ENCODE data around the gene COL12A1. TPM values are rescaled to one million over a fixed set of nuclear protein-coding genes. Genes with fewer than 3 reads are reported as not detected.

The COL12A1 gene
- total RNA-seq, 2 donors from 2014 or later, result 219 to 222 TPM

DNA sequence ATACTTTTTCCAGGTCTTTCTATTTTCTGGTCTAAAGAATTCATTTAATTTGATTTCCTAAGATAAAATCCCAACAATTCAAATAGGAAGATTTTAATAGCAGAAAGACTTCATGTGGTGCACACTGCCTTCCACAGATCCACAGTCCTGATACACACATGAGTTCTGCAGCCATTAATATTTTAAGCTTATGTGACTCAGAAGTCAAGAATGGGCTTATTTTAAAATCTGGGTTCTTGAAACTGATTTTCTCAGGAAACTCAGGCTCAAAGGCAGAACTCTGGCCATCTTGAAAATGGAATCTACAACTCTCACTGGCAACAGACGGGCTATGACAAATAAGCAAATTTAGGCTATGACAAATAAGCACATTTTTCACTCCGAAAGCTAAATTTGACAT lies 88.2 kb downstream of the COL12A1 start:
- intact Hi-C loops (cut with DNase I), result no loop called here
- DNase-seq (ENCODE audit: low spot score), result no peak

GRCh38 chr6:75116946-75117345 lies 88.9 kb downstream of the COL12A1 start:
- intact Hi-C loops (cut with DNase I), result no loop called here
- no peak for DNase-seq (ENCODE audit: low spot score)

DNA sequence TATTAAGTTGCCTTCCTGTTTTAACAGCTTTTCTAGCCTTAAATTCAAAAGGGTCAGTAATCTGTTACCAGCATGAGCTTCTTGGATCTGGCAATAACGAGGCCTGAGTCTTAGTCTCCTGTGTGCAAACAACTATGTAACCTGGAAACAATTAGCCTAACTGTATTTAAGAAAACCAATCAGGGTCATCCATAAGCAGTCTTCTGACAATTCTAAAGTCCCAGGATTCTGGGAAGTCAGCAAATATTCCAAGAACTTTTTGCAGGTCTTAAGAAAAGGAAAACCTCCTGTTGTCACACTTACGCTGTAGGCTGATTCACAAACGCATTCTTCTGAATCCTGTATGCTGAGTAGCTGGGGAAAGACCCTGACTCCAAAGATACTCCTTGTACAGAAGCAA lies 90.4 kb downstream of the COL12A1 start:
- intact Hi-C loops (cut with DNase I), result no loop called here
- no peak for DNase-seq (ENCODE audit: low spot score)

GRCh38 chr6:75114806-75115205 lies 91.0 kb downstream of the COL12A1 start:
- intact Hi-C loops (cut with DNase I), result no loop called here
- DNase-seq (ENCODE audit: low spot score), result no peak

GRCh38 chr6:75114195-75114594 lies 91.7 kb downstream of the COL12A1 start:
- intact Hi-C loops (cut with DNase I), result no loop called here
- DNase-seq (ENCODE audit: low spot score), result no peak

DNA sequence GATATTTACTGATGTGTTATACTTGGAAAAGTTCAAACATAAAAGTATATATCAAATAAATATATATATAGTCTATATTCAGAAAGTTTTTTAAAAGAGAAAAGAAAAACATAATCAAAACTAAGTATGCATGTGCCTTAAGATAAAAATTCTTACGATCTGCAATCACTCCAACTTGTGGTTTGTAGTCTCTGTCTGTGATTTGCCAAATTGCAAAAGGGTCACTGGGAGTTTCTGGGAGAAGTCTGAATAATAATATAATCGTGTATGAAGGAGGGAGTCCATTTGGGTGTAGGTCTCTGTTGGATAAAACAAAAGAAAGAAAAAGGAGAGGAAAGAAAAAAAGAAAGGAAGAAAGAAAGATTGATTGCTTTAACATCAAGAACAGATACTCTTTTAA lies 92.4 kb downstream of the COL12A1 start:
- intact Hi-C loops (cut with DNase I), result no loop called here

DNA sequence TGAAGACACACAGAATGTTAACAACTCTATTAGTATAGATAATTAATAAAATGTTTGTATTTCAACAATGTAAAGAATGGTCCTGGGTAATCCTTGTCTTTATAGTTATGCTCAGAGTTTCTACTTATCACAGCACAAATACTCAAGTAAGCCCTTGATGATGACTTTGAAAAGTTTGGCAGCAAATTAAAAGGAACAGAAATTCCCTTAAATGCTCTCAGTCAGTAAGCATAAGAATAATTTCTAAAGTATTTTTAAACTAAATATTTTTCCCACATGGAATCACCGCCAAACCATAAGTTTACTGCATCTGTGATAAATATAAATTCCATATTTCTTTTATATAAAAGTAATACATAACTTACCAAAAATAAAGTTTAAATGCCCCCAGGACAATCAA lies 96.1 kb downstream of the COL12A1 start:
- intact Hi-C loops (cut with DNase I), result no loop called here
- DNase-seq (ENCODE audit: low spot score), result no peak

More for the DNA sequence above, 92.4 kb downstream of the COL12A1 start:
- no peak for DNase-seq (ENCODE audit: low spot score)

- no peak for DNase-seq (ENCODE audit: low spot score)
- intact Hi-C loops (cut with DNase I), result no loop called here
Observed at GRCh38 chr6:75109022-75109421, 96.8 kb downstream of the COL12A1 start.

DNA sequence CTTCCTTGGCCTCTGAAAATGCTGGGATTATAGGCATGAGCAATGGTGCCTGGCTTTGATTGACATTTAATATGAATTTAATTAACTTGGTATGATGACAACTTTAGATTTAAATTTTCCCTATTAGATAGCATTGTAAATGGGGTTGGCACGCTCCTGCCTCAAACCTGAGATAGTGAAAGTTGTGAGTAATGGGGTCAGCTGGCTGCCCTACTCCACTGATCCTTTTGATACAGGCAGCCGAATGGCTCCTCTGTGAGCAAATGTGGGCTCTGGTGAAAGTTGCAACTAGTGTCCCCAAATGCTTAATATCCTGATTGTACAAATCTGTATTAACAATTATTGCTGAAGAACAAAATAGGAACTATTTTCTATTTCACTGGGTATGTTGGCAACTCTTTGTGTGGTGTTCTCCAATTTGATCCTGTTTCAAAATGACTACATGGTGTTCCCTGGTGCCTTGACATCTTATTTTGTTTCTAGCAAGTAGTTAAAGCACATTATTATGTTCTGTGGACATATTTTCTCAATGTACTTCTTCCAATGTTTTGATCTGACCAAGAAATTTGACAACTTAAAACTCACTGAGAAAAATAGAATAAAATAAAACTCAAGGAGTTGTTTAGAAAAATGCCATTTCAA lies 97.4 kb downstream of the COL12A1 start:
- intact Hi-C loops (cut with DNase I), result no loop called here
- no peak for DNase-seq (ENCODE audit: low spot score)

DNA sequence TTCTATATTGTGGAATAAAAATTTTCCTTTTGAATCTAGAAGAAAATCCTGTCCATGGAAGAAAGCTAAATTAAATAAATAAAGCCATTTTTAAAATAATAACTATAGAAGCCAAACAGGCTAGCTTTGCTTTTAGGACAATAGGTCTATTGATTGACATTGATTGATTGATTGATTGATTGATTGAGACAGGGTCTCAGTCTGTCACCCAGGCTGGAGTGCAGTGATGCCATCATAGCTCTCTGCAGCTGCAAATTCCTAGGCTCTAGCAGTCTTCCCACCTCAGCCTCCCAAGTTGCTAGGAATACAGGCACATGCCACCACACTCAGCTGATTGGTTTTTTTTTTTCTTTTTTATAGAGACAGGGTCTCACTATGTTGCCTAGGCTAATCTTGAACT lies 97.9 kb downstream of the COL12A1 start:
- intact Hi-C loops (cut with DNase I), result no loop called here
- DNase-seq (ENCODE audit: low spot score), result no peak

DNA sequence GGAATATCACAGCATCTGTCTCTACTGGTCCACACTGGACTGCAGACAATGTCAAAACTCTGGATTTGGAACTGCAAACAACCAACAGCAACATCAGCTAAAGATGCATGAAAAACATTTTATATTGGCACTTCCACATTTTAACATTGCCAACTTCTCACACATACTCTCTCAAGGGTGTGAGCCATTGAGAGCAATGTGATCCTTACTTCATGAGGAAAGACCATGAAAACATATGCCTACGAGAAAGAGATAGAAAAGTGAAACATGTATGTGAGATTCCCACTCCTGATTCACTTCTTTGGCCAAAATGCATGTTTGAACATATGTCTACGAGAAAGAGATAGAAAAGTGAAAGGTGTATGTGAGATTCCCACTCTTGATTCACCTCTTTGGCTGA lies 99.4 kb downstream of the COL12A1 start:
- DNase-seq (ENCODE audit: low spot score), result no peak
- intact Hi-C loops (cut with DNase I), result no loop called here

DNA sequence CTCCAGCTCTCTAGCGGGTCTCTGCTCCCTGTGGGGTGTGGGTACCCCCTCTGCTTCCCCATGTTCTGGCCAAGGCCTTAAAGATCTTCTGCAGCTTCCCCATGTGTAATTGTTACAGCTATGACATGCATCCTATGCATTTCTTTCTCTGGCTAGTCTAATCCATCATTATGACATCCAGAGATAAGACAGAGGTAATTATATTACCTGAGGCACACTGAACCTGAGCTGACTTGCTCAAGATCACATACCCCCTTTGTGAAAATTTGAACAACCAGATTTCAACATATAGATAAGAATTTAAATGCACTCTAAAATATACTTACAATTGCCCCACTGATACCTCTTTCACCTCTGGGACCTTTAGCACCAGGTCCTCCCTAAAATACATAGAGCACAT lies 102.4 kb downstream of the COL12A1 start:
- intact Hi-C loops (cut with DNase I), result no loop called here
- DNase-seq (ENCODE audit: low spot score), result no peak

GRCh38 chr6:75102301-75102700 lies 103.6 kb downstream of the COL12A1 start:
- intact Hi-C loops (cut with DNase I), result no loop called here
- no peak for DNase-seq (ENCODE audit: low spot score)

DNA sequence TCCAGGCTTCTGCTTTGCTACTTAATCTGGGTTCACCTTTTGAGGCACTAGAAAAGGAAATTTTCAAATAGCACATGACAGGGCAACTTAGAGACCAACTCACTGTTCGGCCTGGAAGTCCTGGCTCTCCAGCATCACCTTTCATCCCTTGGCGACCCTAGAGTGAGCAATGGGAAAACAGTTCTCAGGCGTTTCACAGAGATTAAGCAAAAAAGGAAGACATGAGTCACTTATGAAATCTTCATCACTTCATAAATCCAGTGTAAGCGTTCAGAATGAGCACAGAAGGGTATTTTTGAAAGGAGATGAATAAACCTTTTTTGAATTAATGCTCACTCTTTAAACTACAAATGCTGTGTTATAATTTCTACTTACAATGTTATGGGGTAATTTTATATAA lies 104.0 kb downstream of the COL12A1 start:
- DNase-seq (ENCODE audit: low spot score), result no peak
- intact Hi-C loops (cut with DNase I), result no loop called here

GRCh38 chr6:75098709-75099108 lies 107.1 kb downstream of the COL12A1 start:
- intact Hi-C loops (cut with DNase I), result loop anchor here in 1 of 2 donors (2.0 kb wide), 1 partner anchor 102 kb away; no protein-coding TSS in a partner anchor
- peak; percentile 86 for DNase-seq (ENCODE audit: low spot score)

DNA sequence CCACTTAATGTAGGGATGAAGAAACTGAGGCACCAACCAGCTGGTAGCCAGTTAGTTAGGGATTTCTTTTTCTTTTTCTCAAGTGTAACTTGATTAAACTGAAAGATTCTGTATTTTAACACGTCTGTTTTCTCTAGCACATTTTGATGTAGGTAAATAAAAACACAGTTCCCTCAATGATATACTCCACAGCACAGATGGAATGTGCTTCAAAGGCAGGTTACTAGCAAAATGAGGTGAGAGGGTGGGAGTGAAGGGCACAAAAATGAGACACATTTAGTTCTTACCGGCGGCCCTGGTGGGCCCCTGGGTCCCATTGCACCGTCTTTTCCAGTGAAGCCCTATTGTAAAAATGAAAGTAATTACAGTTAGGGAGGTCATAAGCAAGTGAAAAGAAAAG lies 108.9 kb downstream of the COL12A1 start:
- intact Hi-C loops (cut with DNase I), result no loop called here
- DNase-seq (ENCODE audit: low spot score), result no peak

GRCh38 chr6:75094614-75095200 lies 111.1 kb downstream of the COL12A1 start:
- intact Hi-C loops (cut with DNase I), result no loop called here
- DNase-seq (ENCODE audit: low spot score), result no peak

DNA sequence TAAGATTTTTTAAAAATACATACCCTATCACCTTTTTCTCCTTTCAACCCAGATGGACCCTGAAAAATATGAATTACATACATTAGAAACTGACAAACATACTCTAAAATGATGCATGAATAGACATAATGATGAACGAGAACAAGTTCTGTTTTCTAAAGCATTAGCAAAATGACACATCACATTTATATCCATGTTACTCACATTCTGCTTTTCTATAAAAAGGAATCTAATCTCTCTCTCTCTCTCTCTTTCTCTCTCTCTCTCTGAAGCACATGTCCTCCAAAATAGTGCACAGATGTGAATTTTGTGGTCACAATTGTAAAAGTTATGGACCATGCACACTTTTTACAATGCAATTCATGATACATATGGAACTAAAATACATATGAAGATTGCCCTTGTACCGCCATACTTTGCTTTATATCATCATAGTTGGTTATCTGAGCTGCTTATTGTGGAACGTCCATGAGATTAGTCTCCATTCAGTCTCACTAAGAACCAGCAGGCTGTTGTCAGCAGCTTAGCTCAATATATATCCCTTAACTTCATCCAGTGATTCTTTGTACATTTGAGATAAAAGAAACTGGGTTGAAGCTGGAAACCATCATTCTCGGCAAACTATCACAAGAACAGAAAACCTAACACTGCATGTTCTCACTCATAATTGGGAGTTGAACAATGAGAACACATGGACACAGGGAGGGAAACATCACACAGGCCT lies 114.2 kb downstream of the COL12A1 start:
- no peak for DNase-seq (ENCODE audit: low spot score)
- intact Hi-C loops (cut with DNase I), result no loop called here

DNA sequence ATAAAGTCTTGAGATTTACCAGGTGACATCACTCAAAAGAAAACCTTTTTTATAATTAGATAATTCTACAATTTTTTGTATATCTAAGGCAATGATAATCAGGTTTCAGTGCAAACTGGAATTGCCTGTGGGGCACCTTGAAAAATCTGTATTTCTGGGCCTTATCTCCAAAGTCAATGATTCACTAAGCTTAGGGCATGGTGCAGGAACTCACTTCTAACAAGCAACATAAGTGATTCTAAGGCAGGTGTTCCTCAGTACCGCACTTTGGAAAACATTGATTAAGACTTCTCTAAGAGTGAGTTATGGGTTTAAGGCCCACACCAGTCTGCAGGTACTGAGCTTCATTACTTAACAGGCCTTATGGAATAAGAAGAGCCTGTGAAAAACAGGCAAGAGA lies 115.3 kb downstream of the COL12A1 start:
- DNase-seq (ENCODE audit: low spot score), result no peak
- intact Hi-C loops (cut with DNase I), result no loop called here

GRCh38 chr6:75089921-75090320 lies 115.9 kb downstream of the COL12A1 start:
- intact Hi-C loops (cut with DNase I), result no loop called here
- DNase-seq (ENCODE audit: low spot score), result no peak

Data from posterior vena cava (tissue), 2 donors.